Measurements from ENCODE around the gene LRP10. TPM values are rescaled to one million over a fixed set of nuclear protein-coding genes. Genes with fewer than 3 reads are reported as not detected.

The LRP10 gene
- total RNA-seq, 2 experiments from 2014 or later = 17.6 to 18.7 TPM

- Mint-ChIP-seq H3K36me3 (peaks cover 8% of the 10 kb centered on the region), H3K27me3 (peaks cover 5% of the 10 kb centered on the region), H3K27ac (no peak overlapping the region), H3K4me1 (peaks cover 23% of the 10 kb centered on the region), H3K4me3 (no peak overlapping the region), H3K9me3 (no peaks in the 10 kb centered on the region)
- DNase-seq = no peak
Measured at GRCh38 chr14:22839159-22839779, 32.3 kb upstream of the LRP10 start.

DNA sequence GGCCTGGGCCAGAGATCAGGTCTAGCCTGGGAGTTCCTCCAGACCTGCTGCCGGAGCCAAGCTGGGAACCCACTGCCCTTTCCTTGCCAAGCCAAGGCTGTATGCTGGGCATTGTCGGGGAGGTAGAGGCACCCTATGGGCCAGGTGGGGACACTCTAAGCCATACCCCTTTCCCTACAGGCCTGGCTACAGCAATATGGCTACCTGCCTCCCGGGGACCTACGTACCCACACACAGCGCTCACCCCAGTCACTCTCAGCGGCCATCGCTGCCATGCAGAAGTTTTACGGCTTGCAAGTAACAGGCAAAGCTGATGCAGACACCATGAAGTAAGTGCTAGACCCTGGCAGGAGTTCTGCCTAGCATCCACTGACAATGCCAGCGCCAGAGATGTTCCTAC is 30.2 kb upstream of the LRP10 start:
- Mint-ChIP-seq H3K4me3 (no peak overlapping the region), H3K27me3 (peaks cover 9% of the 10 kb centered on the region), H3K36me3 (peaks cover 4% of the 10 kb centered on the region), H3K27ac (no peak overlapping the region), H3K4me1 (peaks cover 19% of the 10 kb centered on the region), H3K9me3 (no peaks in the 10 kb centered on the region)
- no peak for DNase-seq

- peaks cover 13% of the 10 kb centered on the region for H3K27me3 Mint-ChIP-seq
- DNase-seq = no peak
- H3K27ac Mint-ChIP-seq = no peak overlapping the region
- no peak overlapping the region for H3K4me3 Mint-ChIP-seq
- peaks cover 17% of the 10 kb centered on the region for H3K4me1 Mint-ChIP-seq
- H3K9me3 Mint-ChIP-seq = no peaks in the 10 kb centered on the region
- H3K36me3 Mint-ChIP-seq = peaks cover 3% of the 10 kb centered on the region
Measured at GRCh38 chr14:22841769-22842168, 29.8 kb upstream of the LRP10 start.

GRCh38 chr14:22842211-22843122 is 29.1 kb upstream of the LRP10 start:
- peaks cover 13% of the 10 kb centered on the region for H3K4me1 Mint-ChIP-seq
- DNase-seq = no peak
- no peak overlapping the region for H3K27ac Mint-ChIP-seq
- H3K9me3 Mint-ChIP-seq = no peaks in the 10 kb centered on the region
- no peak overlapping the region for H3K4me3 Mint-ChIP-seq
- H3K36me3 Mint-ChIP-seq = no peaks in the 10 kb centered on the region
- peaks cover 10% of the 10 kb centered on the region for H3K27me3 Mint-ChIP-seq

DNA sequence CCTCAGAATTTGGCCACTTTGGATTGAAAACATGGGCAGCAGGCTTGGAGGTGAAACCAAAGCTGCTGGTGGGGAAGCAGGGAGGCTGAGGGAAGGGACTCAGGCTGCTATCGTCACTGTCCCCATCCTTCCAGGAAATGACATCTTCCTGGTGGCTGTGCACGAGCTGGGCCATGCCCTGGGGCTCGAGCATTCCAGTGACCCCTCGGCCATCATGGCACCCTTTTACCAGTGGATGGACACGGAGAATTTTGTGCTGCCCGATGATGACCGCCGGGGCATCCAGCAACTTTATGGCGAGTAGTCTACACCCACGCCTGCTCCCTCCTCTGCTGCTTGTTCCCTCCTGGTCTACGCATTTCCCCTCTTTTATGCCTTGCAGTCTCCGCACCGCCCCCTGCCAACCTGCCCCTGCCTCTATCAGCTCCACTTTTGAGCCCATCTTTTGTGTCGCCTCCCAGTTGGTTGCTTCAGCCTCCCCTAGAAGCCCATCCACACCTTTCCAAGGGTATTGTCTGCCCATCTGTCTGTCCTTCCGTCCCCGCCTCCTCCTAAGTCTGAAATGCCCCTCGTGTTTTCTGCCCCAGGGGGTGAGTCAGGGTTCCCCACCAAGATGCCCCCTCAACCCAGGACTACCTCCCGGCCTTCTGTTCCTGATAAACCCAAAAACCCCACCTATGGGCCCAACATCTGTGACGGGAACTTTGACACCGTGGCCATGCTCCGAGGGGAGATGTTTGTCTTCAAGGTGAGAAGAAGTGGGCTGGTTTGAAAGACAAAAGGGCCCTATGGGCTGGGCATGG is 28.2 kb upstream of the LRP10 start:
- Mint-ChIP-seq H3K27ac (no peak overlapping the region), H3K4me1 (peaks cover 8% of the 10 kb centered on the region), H3K27me3 (peaks cover 17% of the 10 kb centered on the region), H3K9me3 (no peaks in the 10 kb centered on the region), H3K36me3 (no peaks in the 10 kb centered on the region), H3K4me3 (no peak overlapping the region)
- DNase-seq = no peak

- no peak overlapping the region for H3K4me3 Mint-ChIP-seq
- no peak for DNase-seq
- no peaks in the 10 kb centered on the region for H3K36me3 Mint-ChIP-seq
- no peaks in the 10 kb centered on the region for H3K4me1 Mint-ChIP-seq
- H3K27me3 Mint-ChIP-seq = peaks cover 23% of the 10 kb centered on the region
- H3K9me3 Mint-ChIP-seq = no peaks in the 10 kb centered on the region
- H3K27ac Mint-ChIP-seq = no peak overlapping the region
Measured at GRCh38 chr14:22844221-22845102, 27.1 kb upstream of the LRP10 start.

- H3K27ac Mint-ChIP-seq = no peak overlapping the region
- H3K4me3 Mint-ChIP-seq = no peak overlapping the region
- H3K36me3 Mint-ChIP-seq = no peaks in the 10 kb centered on the region
- DNase-seq = no peak
- H3K4me1 Mint-ChIP-seq = no peaks in the 10 kb centered on the region
- no peaks in the 10 kb centered on the region for H3K9me3 Mint-ChIP-seq
- peaks cover 23% of the 10 kb centered on the region for H3K27me3 Mint-ChIP-seq
Measured at GRCh38 chr14:22845103-22845394, 26.5 kb upstream of the LRP10 start.

GRCh38 chr14:22845821-22846625 is 25.5 kb upstream of the LRP10 start:
- DNase-seq = no peak
- no peak overlapping the region for H3K27ac Mint-ChIP-seq

DNA sequence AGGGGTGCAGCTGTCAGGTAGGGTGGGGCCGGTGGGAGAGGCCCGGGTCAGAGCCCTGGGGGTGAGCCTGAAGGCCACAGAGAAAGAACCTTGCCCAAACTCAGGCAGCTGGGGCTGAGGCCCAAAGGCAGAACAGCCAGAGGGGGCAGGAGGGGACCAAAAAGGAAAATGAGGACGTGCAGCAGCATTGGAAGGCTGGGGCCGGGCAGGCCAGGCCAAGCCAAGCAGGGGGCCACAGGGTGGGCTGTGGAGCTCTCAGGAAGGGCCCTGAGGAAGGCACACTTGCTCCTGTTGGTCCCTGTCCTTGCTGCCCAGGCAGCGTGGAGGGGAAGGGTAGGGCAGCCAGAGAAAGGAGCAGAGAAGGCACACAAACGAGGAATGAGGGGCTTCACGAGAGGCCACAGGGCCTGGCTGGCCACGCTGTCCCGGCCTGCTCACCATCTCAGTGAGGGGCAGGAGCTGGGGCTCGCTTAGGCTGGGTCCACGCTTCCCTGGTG is 24.7 kb upstream of the LRP10 start:
- Mint-ChIP-seq H3K9me3 (no peaks in the 10 kb centered on the region), H3K27ac (no peak overlapping the region), H3K4me1 (no peaks in the 10 kb centered on the region), H3K36me3 (no peaks in the 10 kb centered on the region), H3K4me3 (no peak overlapping the region), H3K27me3 (peaks cover 23% of the 10 kb centered on the region)
- DNase-seq = no peak

More at GRCh38 chr14:22845821-22846625, 25.5 kb upstream of the LRP10 start:
- H3K9me3 Mint-ChIP-seq = no peaks in the 10 kb centered on the region
- H3K4me1 Mint-ChIP-seq = no peaks in the 10 kb centered on the region
- H3K4me3 Mint-ChIP-seq = no peak overlapping the region
- H3K36me3 Mint-ChIP-seq = no peaks in the 10 kb centered on the region
- peaks cover 23% of the 10 kb centered on the region for H3K27me3 Mint-ChIP-seq

GRCh38 chr14:22847661-22848341 is 23.7 kb upstream of the LRP10 start:
- H3K36me3 Mint-ChIP-seq = no peaks in the 10 kb centered on the region
- no peak overlapping the region for H3K4me3 Mint-ChIP-seq
- H3K4me1 Mint-ChIP-seq = peaks cover 2% of the 10 kb centered on the region
- peaks cover 23% of the 10 kb centered on the region for H3K27me3 Mint-ChIP-seq
- no peak overlapping the region for H3K27ac Mint-ChIP-seq
- no peaks in the 10 kb centered on the region for H3K9me3 Mint-ChIP-seq
- no peak for DNase-seq

DNA sequence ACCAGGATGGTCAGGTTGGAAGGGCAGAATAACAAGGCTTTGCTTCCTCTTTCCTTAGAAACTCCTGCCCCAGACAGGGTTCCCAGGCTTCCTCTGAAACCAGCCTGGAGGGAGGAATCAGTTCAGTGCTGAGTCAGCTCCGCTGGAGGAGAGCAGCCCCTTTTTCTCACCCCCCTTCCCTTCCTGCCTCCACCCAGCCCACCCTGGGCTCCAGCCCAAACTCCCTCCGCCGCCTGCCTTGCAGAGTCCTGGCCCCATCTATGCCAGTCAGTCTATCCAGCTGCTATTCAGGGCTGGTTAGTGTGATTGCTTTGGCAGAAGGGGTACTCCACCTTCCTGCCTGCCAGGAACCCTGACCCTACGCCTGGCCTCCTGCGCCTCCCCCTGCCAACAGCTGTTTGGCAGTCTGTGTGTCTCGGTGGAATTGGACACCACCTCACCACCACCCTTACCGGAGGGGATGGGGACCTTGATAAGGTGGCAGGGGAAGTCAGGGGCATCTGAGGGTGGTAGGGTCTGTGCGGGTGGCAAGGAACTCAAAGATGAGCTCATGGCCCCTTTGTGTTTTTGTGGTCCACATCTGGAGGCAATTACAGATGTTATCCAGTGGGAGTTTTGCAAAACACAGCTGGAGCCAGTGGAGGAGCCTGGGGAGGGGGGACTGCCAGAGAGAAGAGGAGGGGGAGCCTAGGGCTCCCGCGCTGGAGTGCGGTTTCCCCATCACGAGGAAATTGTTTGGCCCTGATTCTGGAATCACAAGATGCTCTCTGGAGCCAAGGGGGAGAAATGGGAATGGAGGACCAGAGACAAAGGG is 23.0 kb upstream of the LRP10 start:
- no peak overlapping the region for H3K4me3 Mint-ChIP-seq
- H3K27ac Mint-ChIP-seq = no peak overlapping the region
- no peaks in the 10 kb centered on the region for H3K36me3 Mint-ChIP-seq
- H3K27me3 Mint-ChIP-seq = peaks cover 23% of the 10 kb centered on the region
- H3K4me1 Mint-ChIP-seq = peaks cover 10% of the 10 kb centered on the region
- H3K9me3 Mint-ChIP-seq = no peaks in the 10 kb centered on the region
- no peak for DNase-seq

DNA sequence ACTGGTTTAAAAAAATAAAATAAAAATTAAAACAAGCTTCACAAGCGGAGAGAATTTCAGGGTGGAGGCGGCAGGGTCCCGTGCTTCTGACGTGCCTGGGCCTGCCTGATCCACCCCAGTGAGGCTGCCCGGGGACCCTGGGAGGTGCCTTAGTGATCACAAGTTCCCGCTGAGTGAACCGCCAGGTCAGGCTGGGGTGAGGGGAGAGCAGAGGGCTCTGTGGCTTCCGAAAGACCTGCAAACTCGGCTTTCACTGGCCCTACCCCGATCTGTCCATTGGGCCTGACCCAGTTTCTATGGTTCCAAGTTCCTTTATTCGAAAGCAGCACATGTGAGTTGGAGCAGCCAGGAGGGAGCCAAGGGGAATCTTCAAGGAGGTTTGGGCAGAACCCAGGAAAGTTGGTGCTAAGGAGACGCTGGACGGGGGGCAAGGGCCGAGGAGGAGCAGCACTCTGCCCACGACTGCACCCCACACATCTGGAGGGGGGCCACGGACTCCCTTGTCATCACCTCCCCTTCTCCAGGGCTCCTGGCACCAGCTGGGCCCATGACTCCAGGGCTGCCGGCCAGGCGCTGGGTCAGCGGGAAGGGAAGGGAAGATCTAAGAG is 22.2 kb upstream of the LRP10 start:
- no peak for DNase-seq
- no peaks in the 10 kb centered on the region for H3K36me3 Mint-ChIP-seq
- H3K4me1 Mint-ChIP-seq = peaks cover 11% of the 10 kb centered on the region
- H3K27me3 Mint-ChIP-seq = peaks cover 23% of the 10 kb centered on the region
- no peak overlapping the region for H3K27ac Mint-ChIP-seq
- H3K9me3 Mint-ChIP-seq = no peaks in the 10 kb centered on the region
- H3K4me3 Mint-ChIP-seq = no peak overlapping the region
